Fibroblast of skin of scalp (primary cell): ENCODE data around the gene CMTM8.

Experiments used
- DNase-seq: peaks from one replicate; pipeline ENCODE4 v3.0.0-alpha.2; 2013

Gene CMTM8

DNA sequence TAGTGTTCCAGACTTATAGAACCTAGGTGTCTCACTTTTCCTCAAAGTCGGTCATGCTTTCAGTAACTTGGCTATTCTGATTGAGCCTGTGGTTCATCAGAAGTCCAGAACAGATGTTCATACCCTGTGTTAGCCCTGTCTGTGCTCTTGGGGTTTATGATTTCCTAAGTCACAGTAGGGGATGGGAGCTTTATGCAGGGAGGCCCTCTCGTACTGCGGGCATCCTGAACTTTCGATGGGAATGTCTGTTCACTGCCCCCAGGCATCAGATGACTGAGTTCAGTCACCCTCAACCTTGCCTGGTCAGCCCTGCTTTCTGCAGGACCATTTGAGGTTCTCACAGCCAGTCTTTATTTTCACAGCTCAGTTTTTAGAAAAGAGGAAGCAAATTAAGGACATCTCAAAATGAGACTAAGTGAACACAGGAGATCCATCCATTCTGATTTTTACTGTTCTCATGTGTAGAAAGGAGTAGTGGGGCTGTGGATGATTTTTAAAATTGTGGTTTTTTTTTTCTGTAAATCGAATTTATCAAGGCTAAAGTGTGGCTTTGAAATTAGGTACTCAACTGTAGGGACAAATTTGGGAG is 71.3 kb downstream of the CMTM8 start:
- DNase-seq, result no peak

DNA sequence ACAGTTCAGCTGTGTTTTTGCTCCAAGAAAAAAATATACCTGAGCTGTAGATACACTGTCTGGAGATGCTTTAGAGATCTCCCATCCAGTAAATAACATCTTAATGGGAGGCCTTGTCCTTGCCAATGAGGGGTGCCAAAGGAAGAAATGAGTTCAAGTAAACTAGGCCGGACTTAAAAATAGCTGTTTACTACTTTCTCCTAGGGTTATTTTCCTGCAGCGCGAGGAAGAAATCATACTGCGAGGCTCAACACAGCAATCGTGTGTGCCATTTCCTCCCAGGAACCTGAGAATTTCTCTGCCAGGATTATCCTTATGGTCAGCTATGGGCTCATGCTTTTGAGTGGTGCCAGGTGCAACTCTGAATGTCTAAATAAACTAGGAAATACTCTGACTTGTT is 71.9 kb downstream of the CMTM8 start:
- DNase-seq, result no peak

DNA sequence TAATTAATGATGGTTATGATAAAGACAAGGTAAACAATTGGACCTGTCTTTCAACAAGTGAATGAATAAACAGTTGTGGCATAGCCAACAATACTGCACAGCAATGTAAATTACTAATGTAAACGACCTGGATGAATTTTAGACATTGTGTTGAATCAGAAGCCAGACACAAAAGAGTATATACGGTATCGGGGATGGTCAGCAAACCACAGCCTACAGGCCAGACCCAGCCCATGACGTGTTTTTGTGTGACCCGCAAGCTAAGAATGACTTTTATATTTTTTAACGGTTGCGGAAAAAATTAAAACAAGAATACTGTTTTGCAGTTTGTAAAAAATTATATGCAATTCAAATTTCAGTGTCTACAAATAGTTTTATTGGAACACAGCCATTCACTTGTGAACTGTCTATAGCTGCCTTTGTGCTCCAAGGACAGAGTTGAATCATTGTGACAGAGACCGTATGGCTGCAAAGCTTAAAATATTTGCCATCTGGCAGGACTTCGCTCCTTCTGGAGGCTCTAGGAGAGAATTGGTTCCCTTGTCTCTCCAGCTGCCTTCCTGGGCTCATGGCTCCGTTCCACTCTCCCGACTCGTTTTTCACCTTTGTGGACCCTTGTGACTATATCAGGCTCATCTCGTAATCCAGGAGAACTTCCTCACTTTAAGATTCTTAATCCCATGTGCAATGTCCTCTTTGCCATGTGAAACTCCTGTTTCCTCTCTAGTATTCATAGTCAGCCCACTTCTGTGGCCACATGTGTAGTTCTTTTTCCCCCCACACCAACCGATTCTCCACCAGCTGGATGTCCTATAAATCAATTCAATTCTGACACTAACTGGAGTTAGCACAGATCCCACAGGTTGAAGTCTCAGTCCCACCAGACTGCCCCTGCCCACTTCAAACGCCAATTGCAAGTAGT is 72.7 kb downstream of the CMTM8 start:
- DNase-seq, result no peak

DNA sequence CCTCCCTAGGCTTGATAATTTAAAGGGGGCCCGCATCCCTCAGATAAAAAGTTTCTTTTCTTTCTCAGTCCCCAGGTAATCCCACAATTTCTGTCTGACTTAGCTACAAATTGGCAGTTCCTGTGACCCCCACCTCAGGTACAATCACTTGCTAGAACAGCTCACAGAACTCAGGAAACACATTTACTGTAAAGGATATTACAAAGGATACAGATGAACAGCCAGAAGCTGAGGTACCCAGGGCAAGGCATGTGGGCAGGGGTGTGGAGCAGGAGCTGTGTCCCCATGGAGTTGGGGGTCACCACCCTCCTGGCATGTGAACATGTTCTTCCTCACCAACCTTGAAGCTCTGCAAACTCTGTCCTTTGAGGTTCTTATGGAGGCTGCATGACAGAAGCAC is 73.8 kb downstream of the CMTM8 start:
- DNase-seq, result no peak

DNA sequence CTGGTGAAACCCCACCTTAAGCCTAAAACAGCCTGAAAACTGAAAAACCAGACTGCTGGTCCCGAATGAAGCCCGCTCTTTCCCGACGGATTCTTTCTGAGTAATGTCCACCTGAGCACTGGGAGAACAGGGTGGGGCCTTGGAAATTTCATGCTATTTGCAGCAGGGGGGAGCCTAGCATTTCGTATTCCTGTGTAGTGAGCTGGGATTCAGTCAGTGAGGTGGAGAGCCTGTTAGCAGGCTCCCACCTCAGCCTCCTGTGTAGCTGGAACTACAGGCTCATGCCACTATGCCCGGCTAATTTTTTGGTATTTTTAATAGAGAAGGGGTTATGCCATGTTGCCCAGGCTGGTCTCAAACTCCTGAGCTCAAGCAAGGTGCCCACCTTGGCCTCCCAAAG is 74.7 kb downstream of the CMTM8 start:
- DNase-seq, result no peak

DNA sequence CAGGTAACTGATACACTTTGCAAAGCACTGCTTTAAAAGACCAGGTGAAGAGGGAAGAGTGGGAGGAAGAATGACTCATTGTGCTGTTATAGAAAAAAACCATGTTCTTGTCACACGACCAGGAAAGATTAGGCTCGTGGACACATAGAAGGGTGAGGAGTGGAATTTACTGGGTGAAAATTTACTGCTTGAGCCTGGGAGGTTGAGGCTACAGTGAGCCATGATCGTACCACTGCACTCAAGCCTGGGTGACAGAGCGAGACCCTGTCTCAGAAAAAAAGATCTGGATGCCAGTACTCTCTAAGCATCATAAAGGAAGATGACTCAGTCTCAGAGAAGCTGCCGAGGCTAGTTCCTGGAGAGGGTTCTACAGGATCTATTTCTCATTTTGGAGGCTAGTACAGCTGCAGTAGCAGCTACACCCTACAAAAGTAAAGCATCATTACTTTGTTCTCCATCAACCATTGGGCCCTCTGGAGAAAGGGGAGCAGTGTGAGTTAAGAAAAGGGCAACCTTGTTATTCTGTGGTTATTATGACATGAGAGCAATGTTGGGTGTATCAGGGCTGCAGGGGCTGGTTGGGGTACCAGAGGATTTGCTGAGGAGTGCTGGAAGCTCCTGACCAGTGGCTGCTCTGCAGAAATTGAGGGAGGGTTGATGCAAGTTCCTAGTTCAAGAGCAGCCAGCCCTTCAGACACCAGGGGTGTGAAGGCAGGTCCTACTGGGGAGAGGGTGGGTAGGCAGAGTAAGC is 75.4 kb downstream of the CMTM8 start:
- no peak for DNase-seq

DNA sequence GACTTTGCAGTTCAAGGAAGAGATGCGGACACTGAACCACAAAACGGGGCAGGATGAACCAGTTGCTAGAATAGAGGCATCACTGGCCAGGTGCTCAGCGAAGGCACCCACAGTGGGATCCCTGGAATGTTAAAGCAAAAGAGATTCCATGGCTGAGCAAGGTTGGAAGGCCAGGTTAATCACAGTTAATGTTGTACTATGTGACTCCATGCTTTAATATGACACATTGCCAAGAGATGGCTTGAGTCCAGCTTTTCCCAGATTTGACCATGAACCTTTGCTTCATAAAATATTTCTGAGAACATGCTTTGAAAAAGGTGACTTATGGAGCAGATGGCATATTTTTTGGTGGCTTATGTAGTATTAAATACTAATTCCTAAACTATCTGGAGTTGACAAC is 77.0 kb downstream of the CMTM8 start:
- DNase-seq, result no peak

DNA sequence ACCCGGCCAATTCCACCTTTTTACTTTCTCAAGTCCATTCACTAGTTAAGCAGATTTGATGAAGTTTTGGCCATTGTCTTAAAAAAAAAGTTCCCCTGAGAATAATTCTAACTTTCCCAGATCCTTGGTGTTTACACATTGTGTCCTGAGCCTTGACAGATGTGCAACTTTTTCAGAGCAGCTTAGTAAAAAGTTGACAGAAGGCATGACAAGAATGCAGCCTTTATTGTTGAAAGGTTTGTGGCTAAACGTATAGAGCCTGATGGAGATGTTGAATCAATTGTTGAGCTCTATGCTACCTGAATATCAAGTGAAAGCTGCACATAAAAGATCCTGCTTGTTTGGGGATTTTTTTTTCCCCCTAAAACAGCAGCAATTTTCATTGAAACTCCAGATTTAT is 77.8 kb downstream of the CMTM8 start:
- no peak for DNase-seq

DNA sequence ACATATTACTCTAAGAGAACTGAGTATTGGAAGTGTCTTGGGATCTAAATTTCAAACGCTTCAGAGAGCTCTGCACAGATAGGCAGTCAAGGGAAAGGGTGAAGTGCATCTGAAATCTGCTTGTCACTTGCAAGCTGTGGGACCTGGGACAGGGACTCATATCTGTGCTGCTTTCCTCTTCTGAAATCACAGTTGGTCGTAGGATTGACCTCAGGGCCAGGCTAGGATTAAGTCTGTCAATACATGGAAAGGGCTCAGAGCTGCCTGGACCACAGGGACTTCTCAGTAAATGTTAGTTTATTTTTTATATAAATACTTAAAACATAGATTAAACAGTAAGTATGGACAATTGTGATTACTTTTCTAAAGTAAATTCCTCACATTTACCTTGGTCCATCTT is 78.5 kb downstream of the CMTM8 start:
- no peak for DNase-seq

DNA sequence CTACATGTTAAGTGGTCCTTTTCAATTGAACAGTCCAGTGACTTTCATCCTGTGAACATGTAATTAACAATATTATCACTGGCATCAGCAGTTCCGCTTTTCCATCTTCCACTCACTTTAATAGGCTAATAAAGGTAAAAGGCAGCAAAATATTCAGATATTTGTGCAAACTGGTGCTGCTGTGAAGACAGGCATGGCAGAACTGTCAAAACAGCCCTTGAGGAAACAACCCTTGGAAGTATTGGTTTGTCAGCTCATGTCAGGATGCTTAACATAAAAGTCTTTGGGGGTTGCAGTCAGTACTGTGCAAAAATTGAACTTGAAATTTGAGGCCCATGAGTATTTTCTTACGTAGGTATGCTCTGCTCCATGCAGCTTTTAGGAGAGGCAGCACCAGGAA is 81.1 kb downstream of the CMTM8 start:
- DNase-seq, result no peak

DNA sequence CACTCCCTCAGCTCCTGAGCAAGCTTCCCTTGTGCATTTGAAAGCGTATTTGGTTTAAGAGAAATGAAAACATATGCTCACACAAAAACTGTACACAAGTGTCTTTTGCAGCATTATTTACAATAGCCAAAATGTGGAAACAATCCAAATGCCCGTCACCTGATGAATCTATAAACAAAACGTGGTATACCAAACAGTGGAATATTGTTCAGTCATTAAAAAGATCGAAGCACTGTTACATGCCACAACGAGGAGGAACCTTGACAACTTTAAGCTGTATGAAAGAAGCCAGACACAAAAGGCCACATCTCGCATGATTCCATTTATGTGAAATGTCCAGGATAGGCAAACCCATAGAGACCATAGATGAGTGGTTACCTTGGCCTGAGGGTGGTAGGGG is 81.6 kb downstream of the CMTM8 start:
- DNase-seq, result no peak

DNA sequence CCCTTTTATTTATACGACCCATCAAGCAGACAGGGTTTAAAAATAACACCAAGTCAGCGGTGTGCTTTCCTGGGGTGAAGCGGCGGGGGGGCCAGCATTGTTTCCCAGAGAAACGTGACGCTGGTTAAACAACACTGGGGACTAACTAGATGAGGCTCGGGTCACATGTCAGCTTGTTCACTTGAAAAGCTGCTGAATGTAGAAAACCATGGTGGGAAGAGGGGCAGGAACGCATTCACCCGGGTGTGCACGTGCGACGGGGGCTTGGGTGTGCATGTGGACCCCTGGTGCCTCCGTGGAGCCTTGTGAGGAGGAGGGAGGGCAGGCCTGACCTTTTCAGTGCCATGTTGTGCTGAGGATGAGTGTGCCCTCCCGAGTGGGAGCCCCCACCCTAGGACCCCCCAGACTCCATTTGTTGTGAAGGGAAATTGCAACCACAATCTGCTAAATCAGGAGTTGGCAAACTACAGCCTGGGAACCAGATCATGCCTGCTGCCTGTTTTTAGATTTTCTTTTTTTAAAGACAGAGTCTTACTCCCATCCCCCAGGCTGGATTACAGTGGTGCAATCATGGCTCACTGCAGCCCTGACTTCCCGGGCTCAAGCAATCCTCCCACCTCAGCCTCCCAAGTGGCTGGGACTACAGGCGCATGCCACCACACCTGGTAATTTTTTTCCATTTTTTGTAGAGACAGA is 82.8 kb downstream of the CMTM8 start:
- DNase-seq, result no peak

DNA sequence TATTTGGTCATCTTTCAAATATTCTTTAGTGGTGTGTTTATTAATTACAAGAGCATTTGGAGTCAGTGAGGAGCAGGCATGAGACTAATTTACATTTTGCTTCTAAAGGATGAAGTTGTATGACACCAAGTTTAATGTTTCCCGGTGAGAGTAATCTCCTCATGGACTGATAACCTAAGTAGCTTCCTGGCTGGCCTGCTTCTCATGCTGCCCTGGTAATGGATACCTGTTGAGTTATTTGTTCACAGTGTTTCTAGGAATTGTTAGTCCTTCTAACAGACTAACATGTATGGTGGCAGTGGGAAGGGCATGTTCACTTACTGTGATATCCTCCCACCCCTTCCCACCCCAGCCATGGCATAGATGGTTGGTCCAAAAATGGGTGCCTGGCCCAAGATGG is 83.8 kb downstream of the CMTM8 start:
- no peak for DNase-seq

DNA sequence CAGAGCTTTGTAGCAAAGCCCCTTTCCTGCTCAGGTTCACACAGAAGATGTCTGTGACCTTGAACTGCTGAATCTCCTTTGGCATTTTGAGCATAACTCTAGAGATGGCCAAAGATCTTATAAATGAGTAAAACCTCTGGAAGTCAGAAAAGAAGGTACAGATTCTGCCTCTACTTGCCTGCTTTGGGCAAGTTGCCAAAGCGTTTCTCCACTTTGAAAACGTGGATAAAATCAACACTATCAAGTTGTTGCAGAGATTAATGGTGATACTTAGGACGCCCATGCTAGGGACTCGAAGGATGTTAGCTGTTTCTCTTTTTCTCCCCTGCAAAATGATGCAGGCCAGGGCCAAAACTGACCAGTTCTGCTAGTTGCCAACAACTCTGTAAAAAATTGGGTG is 85.1 kb downstream of the CMTM8 start:
- DNase-seq, result no peak

DNA sequence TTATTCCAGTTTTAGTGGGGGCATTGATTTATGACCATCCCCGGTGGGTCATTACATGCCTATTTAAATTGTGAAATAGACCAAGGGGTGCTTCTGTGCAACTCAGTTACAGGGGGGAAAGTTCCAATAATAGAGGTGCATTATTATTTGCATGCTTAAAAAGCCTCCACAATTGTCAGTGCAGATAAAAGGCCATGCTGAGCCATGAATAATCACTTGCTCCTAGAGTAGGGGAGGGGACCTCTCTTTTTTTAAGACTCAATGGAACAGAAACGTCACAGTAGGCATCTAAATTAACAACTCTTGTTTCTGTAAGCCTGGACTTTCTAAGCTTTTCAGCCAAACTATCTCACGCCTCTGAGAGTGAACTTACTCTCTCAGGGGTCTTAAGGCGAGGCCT is 86.7 kb downstream of the CMTM8 start:
- DNase-seq, result no peak

DNA sequence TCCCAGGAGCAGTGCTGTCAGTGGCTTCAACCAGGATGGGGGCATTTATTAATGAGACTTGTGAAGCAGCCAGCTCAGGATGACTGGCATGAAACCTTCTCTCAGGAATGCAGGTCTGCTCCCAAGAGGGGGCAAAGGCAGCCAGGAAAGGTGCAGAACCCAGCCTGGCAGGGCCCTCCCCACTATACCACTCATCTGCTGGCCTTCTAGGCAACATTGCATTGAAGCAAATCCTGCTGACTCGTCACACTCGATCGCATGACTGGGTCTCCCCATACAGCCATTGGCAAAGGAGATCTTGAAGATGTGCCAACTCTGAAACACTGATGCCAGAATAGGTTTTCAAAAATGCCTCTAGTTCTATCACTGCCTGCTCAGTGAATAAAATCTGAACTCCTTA is 87.4 kb downstream of the CMTM8 start:
- no peak for DNase-seq

DNA sequence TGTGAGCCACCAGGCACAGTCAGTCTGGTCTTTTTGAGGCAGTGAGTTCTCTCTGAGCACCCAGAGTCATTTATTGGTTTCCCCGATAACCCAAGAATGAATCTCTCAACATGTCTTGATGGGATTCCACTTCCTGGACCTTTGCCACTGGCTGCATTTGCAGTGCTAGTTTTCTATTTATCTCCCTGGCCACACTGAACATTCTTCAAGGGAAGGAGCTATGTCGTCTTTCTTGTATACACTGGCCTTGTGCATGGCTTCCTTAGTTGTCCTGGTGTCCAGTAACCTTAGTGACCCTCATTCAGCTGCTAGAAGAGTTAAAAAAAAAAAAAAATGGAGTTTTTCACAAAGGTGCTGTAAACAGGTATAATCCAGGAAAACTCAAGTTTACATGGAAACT is 88.3 kb downstream of the CMTM8 start:
- DNase-seq, result no peak

DNA sequence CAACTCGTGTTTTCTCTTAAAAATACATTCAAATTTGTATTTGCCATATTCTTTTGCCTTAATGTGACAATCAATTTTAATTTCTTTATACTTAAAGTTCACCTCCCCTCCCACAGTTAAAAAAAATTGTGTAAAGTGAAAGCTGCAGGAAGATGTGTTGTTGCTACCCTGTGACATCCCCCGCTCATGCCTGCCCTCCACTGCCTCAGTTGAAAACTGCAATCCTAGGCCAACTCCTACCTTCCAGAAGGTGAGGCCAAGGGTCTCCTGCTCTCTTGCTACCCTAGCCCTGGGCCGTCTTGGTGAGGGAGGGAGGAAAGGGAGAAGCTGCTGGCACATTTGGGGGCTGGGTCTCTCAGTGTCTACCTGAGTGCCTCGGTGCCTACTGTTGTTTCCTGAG is 96.2 kb downstream of the CMTM8 start:
- DNase-seq, result no peak

DNA sequence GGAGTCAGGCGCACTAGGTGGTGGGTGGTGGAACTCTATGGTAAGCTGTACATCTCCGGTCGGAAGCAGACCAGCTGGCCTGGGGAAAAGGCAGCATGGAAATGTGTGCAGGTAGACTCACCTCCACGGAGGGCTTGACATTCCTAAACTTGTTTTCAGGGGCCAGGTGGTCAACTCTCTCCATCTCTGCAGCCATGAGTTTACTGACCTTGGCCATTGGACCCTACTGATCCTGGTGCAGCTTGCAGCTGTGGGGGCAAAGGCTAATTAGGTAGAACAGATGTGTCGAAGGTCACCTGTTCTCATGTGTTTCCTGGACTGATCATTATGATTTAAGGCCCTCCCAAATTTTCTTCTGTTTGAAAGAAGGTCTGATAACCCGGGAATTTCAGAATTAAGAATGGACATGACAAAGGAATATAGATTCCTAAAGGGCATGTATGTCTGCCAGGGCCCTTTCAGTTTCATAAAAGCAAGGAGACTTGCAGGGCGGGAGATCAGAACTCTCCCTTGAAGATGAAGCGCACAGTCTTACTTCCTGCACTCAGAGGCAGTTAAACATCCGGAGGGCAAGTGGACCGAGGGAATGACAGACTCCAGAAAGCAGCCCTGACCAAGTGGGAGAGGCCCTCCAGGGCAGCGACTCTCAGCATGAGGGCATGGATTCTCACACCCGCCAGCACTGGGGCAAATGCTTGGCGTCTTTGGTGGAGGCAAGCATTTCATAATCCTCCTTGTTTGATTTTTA is 97.1 kb downstream of the CMTM8 start:
- DNase-seq, result no peak

DNA sequence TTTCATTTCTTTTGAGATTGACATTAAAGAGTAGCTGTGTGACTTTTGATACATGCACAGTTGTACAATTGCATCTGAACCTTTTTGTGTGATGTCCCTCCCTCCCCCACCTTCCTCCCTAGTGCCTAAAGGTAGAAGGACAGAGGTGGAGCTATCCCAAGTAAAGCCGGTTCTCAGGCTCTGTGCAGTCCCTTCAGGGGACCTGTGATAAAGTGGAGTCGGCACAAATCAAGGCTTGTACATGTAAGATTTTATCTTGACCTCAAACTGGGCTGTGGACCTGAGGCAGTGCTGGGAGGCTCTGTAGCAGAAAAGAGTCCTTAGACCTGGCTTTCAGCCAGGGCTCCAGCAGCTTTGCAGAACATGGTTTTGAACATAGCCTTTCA is 97.6 kb downstream of the CMTM8 start:
- no peak for DNase-seq

DNA sequence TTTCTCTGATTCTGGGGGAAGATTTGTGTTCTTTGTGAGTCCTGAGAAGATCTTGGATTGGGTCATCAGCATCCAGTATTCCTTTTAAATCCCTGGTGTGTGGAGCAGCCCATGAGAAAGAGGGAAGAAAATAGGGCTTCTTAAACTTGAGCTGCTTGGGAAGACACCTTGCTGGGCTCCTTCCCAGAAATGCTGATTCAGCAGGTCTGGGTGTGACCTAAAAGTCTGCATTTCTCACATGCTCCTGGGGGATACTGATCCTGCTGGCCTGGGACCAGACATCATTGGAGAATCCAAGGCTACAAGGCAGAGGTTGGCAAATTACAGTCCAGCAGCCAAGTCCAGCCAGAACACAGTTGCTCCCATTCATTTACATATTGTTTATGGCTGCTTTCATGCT is 99.0 kb downstream of the CMTM8 start:
- no peak for DNase-seq

DNA sequence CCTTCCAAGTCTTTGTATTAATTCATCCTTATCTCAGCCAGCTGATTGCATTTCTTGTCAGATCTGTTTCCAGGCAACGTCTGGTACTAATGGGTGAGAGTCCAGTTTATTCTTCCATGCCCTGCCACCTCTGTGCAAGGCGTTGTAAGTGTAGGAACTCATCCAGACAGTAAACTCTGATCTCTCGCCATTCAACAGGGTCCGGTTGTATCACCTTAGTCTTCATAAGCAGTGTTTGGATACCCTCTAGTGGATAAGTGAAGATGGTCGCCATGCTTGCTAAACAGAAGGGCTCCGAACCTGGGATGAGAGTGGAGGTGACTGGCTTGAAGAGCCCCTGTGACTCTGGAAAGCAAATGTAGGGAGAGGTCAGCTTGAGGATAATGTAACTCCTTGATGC is 101.6 kb downstream of the CMTM8 start:
- peak; percentile 35 for DNase-seq
